K562 (cell line): ENCODE results near the gene C2. TPM values are rescaled to one million over a fixed set of nuclear protein-coding genes. Genes with fewer than 3 reads are reported as not detected.

Source experiments
- BACH1 ChIP-seq: fragments of 200-800 bp; sonication (Bioruptor generic); IDR thresholded peaks from 2 replicates; pipeline ENCODE4 v1.6.1; 2016; ENCODE audit warnings: missing genetic modification characterization, missing compliant biosample characterization
- BCLAF1 ChIP-seq, 2 experiments: fragments of 450-650 bp in 1 of 2; IDR thresholded peaks; 2 replicates each; pipeline ENCODE4 v1.6.1; 2011 to 2017; ENCODE audit warnings: low read depth in 2 of 2, antibody characterized with exemption in 1 of 2, borderline replicate concordance in 1 of 2, low read length in 1 of 2, mild to moderate bottlenecking in 1 of 2, mixed read lengths in 1 of 2; ENCODE audit not compliant: control insufficient read depth in 1 of 2
- CEBPB ChIP-seq: fragments of 450-650 bp; IDR thresholded peaks from 2 replicates; pipeline ENCODE4 v1.6.1; 2016; ENCODE audit warnings: missing genetic modification characterization, missing compliant biosample characterization
- EP300 ChIP-seq: IDR thresholded peaks from 2 replicates; pipeline ENCODE4 v1.6.1; 2012; ENCODE audit warnings: low read length, improper control_type of control experiment
- EZH2 ChIP-seq: IDR thresholded peaks from 2 replicates; pipeline ENCODE4 v1.6.1; 2012; ENCODE audit warnings: low read depth, mild to moderate bottlenecking, inconsistent platforms, low read length, borderline replicate concordance
- FIP1L1 ChIP-seq: fragments of 200-400 bp; formaldehyde crosslinking; IDR thresholded peaks from 2 replicates; pipeline ENCODE4 v1.6.1; 2018; ENCODE audit warnings: mild to moderate bottlenecking, low read depth, low read length; ENCODE audit not compliant: poor library complexity, severe bottlenecking
- HNRNPUL1 ChIP-seq: fragments of 200-400 bp; formaldehyde crosslinking; IDR thresholded peaks from 2 replicates; pipeline ENCODE4 v1.6.1; 2017; ENCODE audit warnings: low read length
- JUNB ChIP-seq: fragments of 450-650 bp; formaldehyde crosslinking; conservative IDR thresholded peaks from 2 replicates; pipeline ENCODE4 v1.4.0; 2020; ENCODE audit warnings: mild to moderate bottlenecking
- KAT2B ChIP-seq: IDR thresholded peaks from one replicate; pipeline ENCODE4 v1.6.1; 2012; ENCODE audit warnings: low read depth, mild to moderate bottlenecking, control low read depth, inconsistent platforms, low read length, moderate library complexity
- KLF16 ChIP-seq: IDR thresholded peaks from 2 replicates; pipeline ENCODE4 v1.6.1; 2016; ENCODE audit warnings: antibody characterized with exemption
- MAZ ChIP-seq, 2 experiments: fragments of 450-650 bp in 1 of 2; sonication (generic) in 1 of 2; formaldehyde crosslinking; IDR thresholded peaks in 1 of 2; conservative IDR thresholded peaks in 1 of 2; 2 replicates each; pipeline versions ENCODE4 v1.4.0 to v1.5.0; 2020; ENCODE audit warnings: mild to moderate bottlenecking in 1 of 2, missing genetic modification reagents in 1 of 2
- NRF1 ChIP-seq, 2 experiments: fragments of 450-650 bp; IDR thresholded peaks in 1 of 2; conservative IDR thresholded peaks in 1 of 2; 2 replicates each; pipeline ENCODE4 v1.6.1; 2014; ENCODE audit warnings: mild to moderate bottlenecking in 2 of 2
- PML ChIP-seq: IDR thresholded peaks from 2 replicates; pipeline ENCODE4 v1.6.1; 2012; ENCODE audit warnings: low read length, inconsistent platforms
- PYGO2 ChIP-seq: fragments of 450-650 bp; IDR thresholded peaks from 2 replicates; pipeline ENCODE4 v1.6.1; 2016; ENCODE audit warnings: mild to moderate bottlenecking, missing genetic modification characterization, moderate library complexity, missing compliant biosample characterization
- SETDB1 ChIP-seq: IDR thresholded peaks from one replicate; pipeline ENCODE4 v1.6.1; 2012; ENCODE audit warnings: low read length, control low read depth, inconsistent platforms
- TCF15 ChIP-seq: fragments of 250-450 bp; sonication (Bioruptor Pico); IDR thresholded peaks from 2 replicates; pipeline ENCODE4 v1.8.0; 2022; ENCODE audit warnings: moderate library complexity, mild to moderate bottlenecking, inconsistent platforms
- TEAD4 ChIP-seq, 2 experiments: sonication (generic) in 1 of 2; formaldehyde crosslinking in 1 of 2; IDR thresholded peaks; 2 replicates each; pipeline versions ENCODE4 v1.6.1 to v1.8.0; 2012 to 2022; ENCODE audit warnings: borderline replicate concordance in 1 of 2, inconsistent platforms in 1 of 2, low read length in 1 of 2, mild to moderate bottlenecking in 1 of 2, missing genetic modification reagents in 1 of 2
- TFAP4 ChIP-seq: sonication (generic); formaldehyde crosslinking; IDR thresholded peaks from 2 replicates; pipeline ENCODE4 v1.8.0; 2022; ENCODE audit warnings: missing genetic modification reagents, mild to moderate bottlenecking, moderate library complexity, borderline replicate concordance
- THRB ChIP-seq: fragments of 450-650 bp; formaldehyde crosslinking; conservative IDR thresholded peaks from 2 replicates; pipeline ENCODE4 v1.4.0; 2022; ENCODE audit warnings: mild to moderate bottlenecking, missing genetic modification characterization
- ZNF133 ChIP-seq: fragments of 250-450 bp; sonication (Bioruptor Pico); IDR thresholded peaks from 2 replicates; pipeline ENCODE4 v1.4.0; 2020; ENCODE audit warnings: mild to moderate bottlenecking
- ZNF584 ChIP-seq: fragments of 200-800 bp; sonication (Bioruptor generic); IDR thresholded peaks from 2 replicates; pipeline ENCODE4 v1.6.1; 2016; ENCODE audit warnings: low read depth, mild to moderate bottlenecking, missing genetic modification characterization, missing compliant biosample characterization
- polyA plus RNA-seq, 8 experiments: library from polyadenylated mRNA; depleted of rRNA in 4 of 8; stranded (reverse) in 5 of 8; unstranded in 3 of 8; fragments of >200 nt; fragmentation: Nextera tagmentation in 2 of 8; fragmentation: Illumina TruSeq in 1 of 8; extraction: Ambion mirVana in 2 of 8; extraction: Trizol in 1 of 8; gene quantifications; 2 replicates each; pipeline versions ENCODE4 v1.2.1 to v1.2.3, GENCODE V29; 2011 to 2014; ENCODE audit warnings: inconsistent platforms in 1 of 8, missing spikeins in 1 of 8
- total RNA-seq, 7 experiments: library from RNA; depleted of rRNA in 6 of 7; stranded (reverse); fragments of >200 nt in 6 of 7; fragmentation: Illumina TruSeq in 2 of 7; extraction: Trizol in 2 of 7; gene quantifications; 2 replicates each; pipeline versions ENCODE4 v1.2.1 to v1.2.3, GENCODE V29; 2011 to 2021; ENCODE audit warnings: low replicate concordance in 1 of 7

C2 gene
- total and polyA plus RNA-seq, 9 of the 15 experiments (the other 6 are each of a cell fraction or from before 2014, with no cell fraction given), result 0.05 to 1.1 (median 0.39) TPM; not detected in 1

- TF ChIP-seq JUNB (CRISPR knock-in tag), result peak; percentile 99
- peak; percentile 99 to 100 for TF ChIP-seq MAZ (CRISPR knock-in tag; conservative IDR thresholded peaks at IDR 0.05 in 1 of 2, IDR thresholded peaks at IDR 0.05 in 1 of 2)
- no peak; the same call in 1 of the 2 replicates for TF ChIP-seq ZNF133 (CRISPR knock-in tag)
- TF ChIP-seq ZNF584 (CRISPR knock-in tag), result peak; percentile 79; the same call in 1 of the 2 replicates
- peak; percentile 27; the same call in 1 of the 2 replicates for TF ChIP-seq KLF16
- peak; percentile 94 for TF ChIP-seq TFAP4 (CRISPR knock-in tag)
- TF ChIP-seq BACH1, result peak; percentile 63; the same call in 1 of the 2 replicates
- no peak for TF ChIP-seq TCF15
- peak; percentile 100 for TF ChIP-seq CEBPB
- TF ChIP-seq EP300, result peak; percentile 62
- no peak for TF ChIP-seq HNRNPUL1
- TF ChIP-seq BCLAF1 (IDR thresholded peaks at IDR 0.05; ENCODE audit: borderline replicate concordance in 1 of 2, control insufficient read depth in 1 of 2, low read depth in 2 of 2, low read length in 1 of 2), result peak; percentile 52 to 65; a peak in 2 of 4 replicates
- peak; percentile 80 for TF ChIP-seq FIP1L1
- no peak for TF ChIP-seq THRB (CRISPR knock-in tag)
- TF ChIP-seq PYGO2, result no peak
- TF ChIP-seq NRF1 (conservative IDR thresholded peaks at IDR 0.05 in 1 of 2, IDR thresholded peaks at IDR 0.05 in 1 of 2), result peak; percentile 82 to 86
- peak; percentile 38 for TF ChIP-seq PML
- no peak for TF ChIP-seq SETDB1
- peak; percentile 81 for TF ChIP-seq TEAD4 (IDR thresholded peaks at IDR 0.05; ENCODE audit: low read length)
- peak; percentile 88 for TF ChIP-seq TEAD4 (CRISPR knock-in tag; IDR thresholded peaks at IDR 0.05; ENCODE audit: borderline replicate concordance)
- no peak for TF ChIP-seq EZH2
- TF ChIP-seq KAT2B, result no peak
These were observed 44.6 kb downstream of the C2 start, which contains the start of gene DXO (continued) for GRCh38 chr6:31971993-31972708.
